ENCODE measurements around the gene TOPAZ1. TPM values are rescaled to one million over a fixed set of nuclear protein-coding genes. Genes with fewer than 3 reads are reported as not detected.

The TOPAZ1 gene
- total and polyA plus RNA-seq, 2 experiments from 2014 or later: not detected

DNA sequence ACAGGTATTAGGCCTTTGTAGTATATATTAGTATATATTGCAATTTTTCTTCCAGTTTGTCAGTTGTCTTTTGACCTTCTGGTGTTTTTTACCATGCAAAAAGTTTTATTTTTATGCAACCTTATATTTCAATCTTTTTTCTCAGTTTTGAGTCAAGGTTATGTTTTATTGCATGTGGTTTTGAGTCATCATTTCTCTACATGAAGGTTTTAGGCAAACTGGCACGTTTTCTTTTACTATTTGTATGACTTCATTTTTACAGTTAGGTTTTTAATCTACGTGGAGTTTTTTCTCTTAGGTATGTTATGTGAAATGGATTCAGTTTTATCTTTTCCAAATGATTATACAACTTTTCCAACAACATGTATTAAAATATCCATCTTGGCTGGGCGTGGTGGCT is 60.1 kb downstream of the TOPAZ1 start:
- Histone ChIP-seq H3K27ac (no peak overlapping the region), H3K36me3 (replicated peaks; ENCODE audit: insufficient read depth, low read depth) (no peaks in the 10 kb centered on the region), H3K9me3 (ENCODE audit: low read depth) (no peaks in the 10 kb centered on the region), H3K27me3 (peaks cover 4% of the 10 kb centered on the region), H3K4me2 (no peak overlapping the region), H3K79me2 (no peaks in the 10 kb centered on the region), H3K9me2 (replicated peaks; ENCODE audit: insufficient read depth) (no peaks in the 10 kb centered on the region), H2AFZ (no peak overlapping the region), H4K20me1 (ENCODE audit: insufficient read depth, poor library complexity, severe bottlenecking) (no peaks in the 10 kb centered on the region), H3K4me3 (no peak overlapping the region), H3K4me1 (ENCODE audit: insufficient read depth) (no peaks in the 10 kb centered on the region)
- TF ChIP-seq, protein P1, sequence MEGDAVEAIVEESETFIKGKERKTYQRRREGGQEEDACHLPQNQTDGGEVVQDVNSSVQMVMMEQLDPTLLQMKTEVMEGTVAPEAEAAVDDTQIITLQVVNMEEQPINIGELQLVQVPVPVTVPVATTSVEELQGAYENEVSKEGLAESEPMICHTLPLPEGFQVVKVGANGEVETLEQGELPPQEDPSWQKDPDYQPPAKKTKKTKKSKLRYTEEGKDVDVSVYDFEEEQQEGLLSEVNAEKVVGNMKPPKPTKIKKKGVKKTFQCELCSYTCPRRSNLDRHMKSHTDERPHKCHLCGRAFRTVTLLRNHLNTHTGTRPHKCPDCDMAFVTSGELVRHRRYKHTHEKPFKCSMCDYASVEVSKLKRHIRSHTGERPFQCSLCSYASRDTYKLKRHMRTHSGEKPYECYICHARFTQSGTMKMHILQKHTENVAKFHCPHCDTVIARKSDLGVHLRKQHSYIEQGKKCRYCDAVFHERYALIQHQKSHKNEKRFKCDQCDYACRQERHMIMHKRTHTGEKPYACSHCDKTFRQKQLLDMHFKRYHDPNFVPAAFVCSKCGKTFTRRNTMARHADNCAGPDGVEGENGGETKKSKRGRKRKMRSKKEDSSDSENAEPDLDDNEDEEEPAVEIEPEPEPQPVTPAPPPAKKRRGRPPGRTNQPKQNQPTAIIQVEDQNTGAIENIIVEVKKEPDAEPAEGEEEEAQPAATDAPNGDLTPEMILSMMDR (IDR thresholded peaks at IDR 0.05; ENCODE audit: poor library complexity): no peak
- no peak for TF ChIP-seq EZH2phosphoT487 (IDR thresholded peaks at IDR 0.05; ENCODE audit: low read depth, severe bottlenecking, unreplicated experiment)
- no peak for TF ChIP-seq EZH2 (IDR thresholded peaks at IDR 0.05; ENCODE audit: borderline replicate concordance)
- no peak for DNase-seq (ENCODE audit: low spot score)
- WGBS (ENCODE audit: low lambda C conversion rate, missing lambda C conversion rate): 87% methylated on average over 3 of the region's 3 CpGs

DNA sequence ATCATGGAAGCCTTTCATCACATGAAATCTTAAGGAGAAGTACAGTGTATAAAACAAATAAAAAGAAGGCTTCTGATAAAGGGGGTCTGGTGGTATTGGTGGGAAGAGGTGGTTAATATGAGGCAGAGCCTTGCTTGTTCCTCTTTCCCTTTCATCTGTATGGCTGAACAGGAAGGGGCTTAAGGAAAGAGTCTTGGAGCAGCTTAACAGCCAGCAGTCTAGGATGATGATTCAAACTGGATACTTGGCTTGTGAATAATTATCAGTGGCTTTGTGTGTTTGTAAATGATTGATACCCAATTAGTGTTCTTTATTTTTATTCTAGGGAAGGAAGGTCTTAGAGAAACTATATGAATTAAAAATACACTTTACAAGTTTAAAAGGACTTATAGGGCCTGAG is 67.8 kb downstream of the TOPAZ1 start:
- Histone ChIP-seq H3K4me2 (no peak overlapping the region), H2AFZ (no peak overlapping the region), H3K27ac (no peak overlapping the region), H3K27me3 (no peaks in the 10 kb centered on the region), H3K36me3 (replicated peaks; ENCODE audit: insufficient read depth, low read depth) (no peaks in the 10 kb centered on the region), H3K4me3 (no peak overlapping the region), H3K79me2 (no peaks in the 10 kb centered on the region), H4K20me1 (ENCODE audit: insufficient read depth, poor library complexity, severe bottlenecking) (no peaks in the 10 kb centered on the region), H3K4me1 (ENCODE audit: insufficient read depth) (no peaks in the 10 kb centered on the region), H3K9me3 (ENCODE audit: low read depth) (no peaks in the 10 kb centered on the region), H3K9me2 (replicated peaks; ENCODE audit: insufficient read depth) (no peaks in the 10 kb centered on the region)
- TF ChIP-seq EZH2phosphoT487 (IDR thresholded peaks at IDR 0.05; ENCODE audit: low read depth, severe bottlenecking, unreplicated experiment) (no peak), EZH2 (IDR thresholded peaks at IDR 0.05; ENCODE audit: borderline replicate concordance) (no peak)
- TF ChIP-seq, protein P1 (IDR thresholded peaks at IDR 0.05; ENCODE audit: poor library complexity): no peak
- no peak for DNase-seq (ENCODE audit: low spot score)

DNA sequence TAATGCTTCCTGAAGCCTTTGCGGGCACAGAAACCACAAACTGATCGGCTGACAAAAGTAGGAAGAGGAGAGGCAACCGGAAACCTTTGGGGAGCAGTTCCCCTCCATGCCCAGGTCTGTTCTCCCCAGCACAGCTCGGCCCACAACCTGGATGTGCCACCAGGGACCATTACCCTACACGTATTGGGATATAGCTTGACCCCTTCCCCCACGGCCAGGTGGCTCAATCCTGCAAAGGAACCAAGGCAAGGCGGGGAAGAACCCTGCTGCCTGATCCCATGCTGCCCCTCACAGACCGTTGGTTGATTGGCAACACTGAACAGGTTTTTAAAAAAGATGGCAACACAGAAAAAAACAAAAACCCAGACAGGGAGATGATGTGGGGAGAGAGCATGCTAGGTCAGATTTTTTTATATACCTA is 77.2 kb downstream of the TOPAZ1 start:
- no peaks in the 10 kb centered on the region for H3K27me3 ChIP-seq

More for the DNA sequence above, 77.2 kb downstream of the TOPAZ1 start:
- Histone ChIP-seq H3K4me1 (ENCODE audit: insufficient read depth) (no peaks in the 10 kb centered on the region), H3K9me3 (ENCODE audit: low read depth) (no peaks in the 10 kb centered on the region), H3K27ac (no peak overlapping the region), H3K4me2 (no peak overlapping the region), H3K4me3 (no peak overlapping the region), H2AFZ (no peak overlapping the region), H3K9me2 (replicated peaks; ENCODE audit: insufficient read depth) (no peaks in the 10 kb centered on the region), H3K36me3 (replicated peaks; ENCODE audit: insufficient read depth, low read depth) (no peaks in the 10 kb centered on the region), H4K20me1 (ENCODE audit: insufficient read depth, poor library complexity, severe bottlenecking) (no peaks in the 10 kb centered on the region), H3K79me2 (no peaks in the 10 kb centered on the region)
- WGBS (ENCODE audit: low lambda C conversion rate, missing lambda C conversion rate): 70% methylated on average over 8 of the region's 8 CpGs
- TF ChIP-seq EZH2phosphoT487 (IDR thresholded peaks at IDR 0.05; ENCODE audit: low read depth, severe bottlenecking, unreplicated experiment) (no peak), EZH2 (IDR thresholded peaks at IDR 0.05; ENCODE audit: borderline replicate concordance) (no peak)
- TF ChIP-seq, protein P1 (IDR thresholded peaks at IDR 0.05; ENCODE audit: poor library complexity): no peak
- no peak for DNase-seq (ENCODE audit: low spot score)

Data from hepatocyte (in vitro differentiated cells).